ENCODE data around the gene PRR20G. TPM values are rescaled to one million over a fixed set of nuclear protein-coding genes. Genes with fewer than 3 reads are reported as not detected.

The PRR20G gene
- total and polyA plus RNA-seq, 9 of the 15 experiments (the other 6 are each of a cell fraction or from before 2014, with no cell fraction given) = not detected

- Histone ChIP-seq H3K9me1 (ENCODE audit: control insufficient read depth, insufficient read depth, low read length) (no peaks in the 10 kb centered on the region), H3K9ac (ENCODE audit: insufficient read depth in 1 of 2, low read depth in 2 of 2, low read length in 2 of 2) (no peak overlapping the region), H3K4me3 (no peak overlapping the region), H3K79me2 (ENCODE audit: control insufficient read depth, insufficient read depth, low read length) (no peaks in the 10 kb centered on the region), H2AFZ (ENCODE audit: low read depth, low read length) (no peak overlapping the region), H3K4me1 (replicated peaks in 1 of 2; ENCODE audit: control insufficient read depth in 2 of 2, insufficient read depth in 2 of 2, low read length in 2 of 2) (no peaks in the 10 kb centered on the region), H3K9me3 (replicated peaks; ENCODE audit: control insufficient read depth, insufficient read depth, low read depth, low read length) (no peaks in the 10 kb centered on the region), H3K36me3 (ENCODE audit: control insufficient read depth, insufficient read depth, low read length) (no peaks in the 10 kb centered on the region), H3K4me2 (ENCODE audit: insufficient read depth, low read length) (no peak overlapping the region), H3K27me3 (ENCODE audit: control insufficient read depth in 2 of 2, insufficient read depth in 2 of 2, low read length in 2 of 2) (peaks cover 0 to 5% of the 10 kb centered on the region in 2 experiments; a peak in 1 of 5 replicates), H4K20me1 (replicated peaks; ENCODE audit: control insufficient read depth, insufficient read depth, low read length) (no peaks in the 10 kb centered on the region; the same call in 1 of the 2 replicates), H3K27ac (ENCODE audit: extremely low read depth, low read depth, low read length) (no peak overlapping the region)
- intact Hi-C loops (cut with micrococcal nuclease) = no loop called here
- FAIRE-seq (no peak), DNase-seq (ENCODE audit: extremely low read depth in 1 of 4, low spot score in 3 of 4) (no peak), ATAC-seq (no peak)
- POLR2A ChIA-PET = no interaction called here
- CTCF ChIA-PET (ENCODE audit: low intra/inter-chr PET ratio) = no interaction called here
- WGBS (ENCODE audit: insufficient coverage, low coverage, missing lambda C conversion rate) = 0% methylated on average over 4 of the region's 4 CpGs
- BruUV-seq (replicated peaks) = no TSS peak
- in situ Hi-C loops (cut with MboI) = no loop called here
- TF ChIP-seq FOXM1 (IDR thresholded peaks at IDR 0.05; ENCODE audit: low read depth) (no peak), FOXM1 (CRISPR knock-in tag; IDR thresholded peaks at IDR 0.05; ENCODE audit: low read depth) (no peak), RFX7 (CRISPR knock-in tag; IDR thresholded peaks at IDR 0.05) (no peak), ZNF3 (CRISPR knock-in tag; IDR thresholded peaks at IDR 0.05) (no peak), SP2 (IDR thresholded peaks at IDR 0.05; ENCODE audit: extremely low read depth, low read depth, low read length, poor library complexity, severe bottlenecking) (no peak), RAD21 (CRISPR knock-in tag; conservative IDR thresholded peaks at IDR 0.05 in 1 of 2, IDR thresholded peaks at IDR 0.05 in 1 of 2) (no peak), HIVEP1 (CRISPR knock-in tag; IDR thresholded peaks at IDR 0.05) (no peak), MEIS2 (IDR thresholded peaks at IDR 0.05; ENCODE audit: partially characterized antibody) (no peak), ZNF280A (IDR thresholded peaks at IDR 0.05; ENCODE audit: low read depth, partially characterized antibody) (no peak), ZFP1 (CRISPR knock-in tag; IDR thresholded peaks at IDR 0.05) (no peak), SIRT6 (IDR thresholded peaks at IDR 0.05; ENCODE audit: low read depth, low read length) (no peak), ZNF699 (CRISPR knock-in tag; IDR thresholded peaks at IDR 0.05; ENCODE audit: insufficient replicate concordance) (no peak), VEZF1 (CRISPR knock-in tag; IDR thresholded peaks at IDR 0.05) (no peak)
Measured at GRCh38 chr3:127263037-127263436, 24.8 kb downstream of the PRR20G start.
